Measurements from ENCODE around the gene PNLIP.

PNLIP gene

DNA sequence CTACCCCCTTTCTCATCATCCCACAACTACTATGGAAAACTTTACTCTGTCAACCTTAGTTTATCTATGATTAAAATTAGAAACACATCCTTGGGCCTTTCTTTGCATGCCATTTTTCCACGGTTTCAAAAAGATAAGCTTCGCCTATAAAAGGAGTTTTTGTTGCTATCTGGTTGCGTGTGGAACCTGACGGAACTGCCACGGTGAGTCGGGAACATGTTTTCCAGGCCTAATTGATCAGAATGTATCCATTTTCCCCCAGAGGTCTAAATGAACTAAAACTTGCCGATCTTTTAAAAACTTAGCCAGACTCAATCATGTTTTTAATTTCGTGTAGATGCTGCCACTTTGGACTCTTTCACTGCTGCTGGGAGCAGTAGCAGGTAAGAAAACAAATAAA lies at the start of gene PNLIP:
TSS of gene PNLIP (plus strand) at position 176 of the 400 bp plus-strand sequence. CDS start at position 338, 162 bp downstream.
- no peak for DNase-seq

DNA sequence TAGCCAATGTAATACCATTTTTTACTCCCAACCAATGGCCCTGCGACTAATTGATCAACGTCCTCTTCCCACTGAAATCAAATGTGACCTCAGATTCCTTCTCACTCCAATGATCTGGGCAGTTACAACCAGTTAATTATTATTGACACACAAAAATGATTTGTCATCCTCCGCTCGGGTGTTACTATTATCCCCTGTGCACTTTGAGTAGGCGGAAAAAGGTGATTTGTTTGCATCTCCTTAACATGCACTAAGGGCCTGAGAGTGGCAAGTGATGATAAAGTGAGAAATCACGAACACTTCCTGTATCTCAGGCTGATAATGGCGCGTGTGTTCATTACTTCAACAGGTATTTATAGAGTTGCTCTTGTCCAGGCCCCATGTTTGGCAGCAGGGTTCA lies 40.9 kb upstream of the PNLIP start:
- no peak for DNase-seq

DNA sequence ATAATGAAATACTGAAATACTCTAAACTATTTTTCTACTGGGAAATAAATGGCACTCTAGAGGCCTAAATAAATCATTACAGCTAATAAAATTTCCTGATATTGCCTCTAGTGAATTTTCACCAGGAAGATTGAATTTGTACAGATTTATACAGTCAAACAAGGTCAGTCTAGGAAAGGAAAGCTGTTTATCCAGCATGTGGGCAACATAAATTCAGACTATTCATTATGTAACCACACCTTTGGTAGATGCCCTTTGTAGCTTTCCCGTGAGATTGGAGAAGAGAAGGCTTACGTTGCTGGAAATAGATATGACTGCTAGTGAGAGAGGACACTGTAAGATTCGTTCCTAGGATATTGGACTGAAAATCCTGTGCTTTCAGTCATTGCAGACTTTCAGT lies 35.2 kb upstream of the PNLIP start:
- no peak for DNase-seq

DNA sequence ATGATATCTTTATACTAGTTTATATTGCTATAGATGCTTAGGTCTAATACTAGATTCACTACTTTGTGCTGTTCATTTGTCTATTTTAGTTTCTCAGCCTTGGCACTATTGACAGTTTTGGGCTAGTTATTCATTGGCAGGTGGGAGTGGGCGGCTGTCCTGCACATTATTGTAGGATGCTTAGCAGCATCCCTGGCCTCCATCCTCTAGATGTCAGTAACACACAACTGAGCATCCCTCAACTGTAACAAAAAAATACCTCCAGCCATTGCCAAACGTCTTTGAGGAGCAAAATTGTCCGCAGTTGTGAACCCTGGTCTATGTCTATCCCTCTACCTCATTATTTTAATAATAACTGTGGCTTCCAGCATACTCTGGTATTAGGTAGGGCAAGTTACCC lies 34.4 kb upstream of the PNLIP start:
- DNase-seq: no peak

DNA sequence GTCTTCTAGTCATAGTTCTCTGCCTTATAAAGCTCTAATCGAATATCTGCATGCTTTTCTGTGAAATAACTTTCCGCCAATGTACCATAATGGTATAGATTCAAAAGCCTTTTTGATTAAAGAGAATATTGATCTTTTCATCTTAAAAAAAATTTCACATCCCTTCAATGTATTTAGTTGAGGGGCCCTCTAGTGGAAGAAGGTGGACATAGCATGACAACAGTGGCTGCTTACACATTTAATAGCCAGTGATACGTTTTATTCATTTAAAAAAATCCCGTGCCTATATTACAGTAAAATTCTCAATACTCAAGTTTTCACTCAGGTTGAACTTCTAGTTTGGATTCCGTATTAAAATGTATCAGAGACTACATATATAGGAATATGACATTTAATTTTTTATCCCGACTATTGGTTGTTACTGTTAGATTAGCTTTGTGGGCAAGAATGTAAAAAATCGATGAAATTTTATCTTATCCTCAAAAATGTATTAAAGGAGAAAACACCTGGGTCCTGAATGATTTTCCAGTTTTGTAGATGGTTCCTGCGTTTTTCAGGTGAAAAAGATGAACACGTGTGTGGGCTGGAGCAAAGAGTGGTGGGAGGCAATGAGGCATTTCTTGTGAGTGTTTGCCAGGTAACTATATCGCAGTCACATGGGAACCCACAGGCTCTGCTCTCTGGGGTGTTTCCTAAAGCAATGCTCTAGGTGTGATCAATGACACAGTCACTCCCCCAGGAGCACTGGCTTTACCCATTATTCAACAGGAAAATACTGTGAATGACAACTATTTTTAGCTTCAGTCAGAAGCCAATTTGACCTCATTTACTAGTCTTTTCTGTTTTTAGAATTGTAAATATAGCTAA lies 24.1 kb upstream of the PNLIP start:
- no peak for DNase-seq

DNA sequence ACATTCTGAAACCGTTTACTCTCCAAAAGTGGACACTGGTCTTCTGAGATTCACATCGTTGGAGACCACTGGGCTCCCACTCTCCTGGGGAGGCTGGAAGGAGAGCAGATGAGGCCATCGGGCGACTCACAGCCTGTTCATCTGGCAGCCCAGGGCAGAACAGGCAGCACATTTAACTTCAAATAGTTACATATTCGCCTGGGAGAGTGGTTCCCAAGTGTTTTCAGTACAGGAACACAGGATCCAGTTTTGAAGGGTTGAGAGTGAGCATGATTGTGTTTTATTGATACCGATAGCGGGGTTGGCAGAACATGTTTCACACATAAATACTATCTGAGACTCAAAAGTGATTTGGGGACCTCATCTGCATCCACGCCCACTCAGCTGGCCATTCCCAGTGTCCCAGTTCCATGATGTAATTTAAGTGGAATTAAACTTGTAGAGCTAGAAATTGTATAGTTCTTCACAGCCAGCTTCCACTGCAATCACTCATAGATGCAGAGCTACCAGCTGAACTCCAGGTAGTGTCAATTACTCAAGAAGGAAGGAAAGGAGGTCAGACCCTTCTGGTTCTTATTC lies 22.8 kb upstream of the PNLIP start:
- DNase-seq: no peak

DNA sequence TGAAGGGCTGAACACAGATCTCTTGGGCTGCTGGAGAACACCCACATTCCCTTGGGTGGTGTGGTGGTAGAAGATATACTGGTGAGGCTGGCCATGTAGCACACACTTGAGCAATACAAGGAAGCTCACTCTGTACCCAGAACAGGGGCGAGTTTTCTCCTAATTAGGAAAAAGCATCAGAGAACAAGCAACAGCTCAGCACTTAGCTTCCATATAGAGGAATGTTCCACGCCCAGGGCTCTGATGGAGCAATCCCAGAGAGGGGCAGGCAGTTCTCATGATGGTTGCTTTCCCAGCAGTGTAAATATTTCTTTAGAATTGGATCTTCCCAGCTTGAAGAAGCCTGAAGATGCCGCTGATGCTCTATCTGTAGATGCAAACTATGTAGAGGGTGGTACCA lies 21.0 kb upstream of the PNLIP start:
- DNase-seq: no peak

DNA sequence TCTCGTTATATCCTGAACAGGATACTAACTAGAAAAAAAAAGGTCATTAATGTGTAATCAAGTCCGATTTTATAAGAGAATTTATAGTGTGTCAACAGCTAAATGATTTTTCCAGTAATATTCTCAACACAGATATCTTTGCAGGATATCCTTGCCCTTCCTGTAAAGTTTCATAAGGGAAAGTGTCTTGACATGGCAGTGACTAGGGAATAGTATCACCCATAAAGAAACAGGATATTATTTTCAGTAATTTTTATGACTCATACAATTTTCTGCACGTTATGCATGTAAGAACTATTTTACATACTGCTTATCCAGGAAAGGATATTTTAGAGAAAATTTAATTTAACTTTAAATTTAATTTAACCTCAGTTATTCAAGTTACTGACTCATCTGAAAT lies 19.5 kb upstream of the PNLIP start:
- no peak for DNase-seq

DNA sequence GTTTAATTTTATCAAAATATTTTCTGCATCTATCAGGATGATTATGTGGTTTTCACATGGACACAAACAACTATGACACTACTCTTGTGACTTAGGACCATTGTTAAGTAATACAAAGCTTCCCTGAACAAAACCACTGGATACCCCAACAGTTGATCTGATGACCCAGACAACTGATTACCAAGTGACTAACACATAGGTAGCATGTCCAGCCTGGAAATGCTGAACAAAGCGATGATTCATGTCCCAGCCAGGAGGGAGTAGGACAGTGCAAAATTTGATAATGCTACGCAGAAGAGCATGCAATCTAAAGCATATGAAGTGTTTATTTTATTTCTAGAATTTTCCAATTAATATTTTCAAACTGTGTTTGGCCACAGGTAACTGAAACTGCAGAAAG lies 8.9 kb upstream of the PNLIP start:
- DNase-seq: no peak

DNA sequence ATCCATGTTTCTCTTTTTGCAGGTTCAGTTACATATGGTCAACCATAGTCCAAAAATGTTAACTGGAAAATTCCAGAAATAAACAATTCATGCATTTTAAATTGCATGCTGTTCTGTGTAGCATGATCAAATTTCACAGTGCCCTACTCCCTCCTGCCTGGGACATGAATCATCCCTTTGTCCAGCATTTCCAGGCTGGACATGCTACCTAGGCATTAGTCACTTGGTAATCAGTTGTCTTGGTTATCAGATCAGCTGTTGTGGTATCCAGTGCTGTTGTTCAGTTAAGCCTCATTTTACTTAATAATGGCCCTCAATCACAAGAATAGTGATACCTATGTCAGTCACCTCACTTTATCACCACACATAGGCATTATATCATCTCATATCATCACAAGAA lies 7.3 kb upstream of the PNLIP start:
- DNase-seq: no peak

DNA sequence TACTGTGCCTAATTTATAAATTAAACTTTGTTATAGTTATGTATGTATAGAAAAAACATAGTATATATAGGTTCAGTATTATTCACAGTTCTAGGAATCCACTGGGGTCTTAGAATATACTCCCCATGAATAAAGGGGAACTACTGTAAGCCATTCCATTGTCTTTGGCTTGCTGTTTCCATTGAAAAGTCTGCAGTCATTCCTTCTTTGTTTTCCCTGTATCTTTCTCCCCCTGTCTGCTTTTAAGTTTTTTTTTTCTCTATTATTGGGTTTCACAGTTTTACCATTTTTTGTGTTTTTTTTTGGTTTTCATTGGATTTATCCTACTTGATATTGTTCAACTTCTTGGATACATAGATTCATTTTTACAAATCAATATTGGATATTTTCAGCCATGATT lies 6.7 kb upstream of the PNLIP start:
- DNase-seq: no peak

DNA sequence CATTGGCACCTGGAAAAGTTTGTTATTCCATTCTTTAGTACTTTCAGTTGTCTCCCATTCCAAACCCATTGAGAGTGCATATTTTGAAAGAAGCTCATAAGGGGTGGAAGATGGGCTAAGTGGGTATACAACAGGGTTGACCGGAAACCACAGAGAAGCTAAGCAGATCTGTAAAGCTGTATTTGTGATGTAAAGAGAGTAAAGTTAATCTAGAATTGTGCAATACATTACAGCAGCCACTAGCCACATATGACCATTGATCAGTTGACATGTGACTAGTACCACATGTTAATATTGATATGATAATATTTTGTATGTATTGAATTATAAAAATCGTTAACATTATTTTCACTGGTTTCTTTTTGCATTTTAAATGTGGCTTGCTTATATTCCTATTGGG lies 4.9 kb upstream of the PNLIP start:
- no peak for DNase-seq

DNA sequence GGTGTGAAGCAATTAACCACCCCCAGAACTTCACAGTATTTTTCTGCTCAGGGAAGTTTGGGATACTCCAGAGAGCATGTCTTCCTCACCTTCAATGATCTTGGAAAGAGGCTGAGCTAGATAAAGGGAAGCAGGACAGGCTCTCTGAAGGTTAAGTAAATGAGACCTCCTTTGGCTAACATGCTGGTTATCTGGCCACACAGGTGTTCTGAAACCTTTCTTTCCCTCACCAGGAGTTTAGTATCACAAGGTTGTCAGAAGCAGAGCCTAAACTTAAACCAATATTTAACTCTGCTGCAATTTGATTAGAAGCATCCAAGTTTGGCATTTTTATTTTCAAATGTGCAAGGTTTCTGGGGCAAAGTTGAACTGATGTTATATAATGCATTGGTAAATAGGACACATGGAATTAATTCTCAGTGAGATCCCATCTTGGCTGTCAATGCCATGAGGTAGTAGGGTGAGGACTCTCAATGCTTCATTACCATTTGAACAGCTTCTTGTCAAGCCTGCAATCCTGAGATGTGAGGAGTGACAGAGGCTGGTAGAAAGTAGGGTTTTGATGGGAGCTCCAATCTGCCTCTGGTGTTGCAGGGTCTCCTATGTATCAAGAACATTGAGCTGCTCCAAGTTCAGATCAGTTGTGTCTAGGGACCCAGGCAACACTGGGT lies 3.6 kb upstream of the PNLIP start:
- no peak for DNase-seq

DNA sequence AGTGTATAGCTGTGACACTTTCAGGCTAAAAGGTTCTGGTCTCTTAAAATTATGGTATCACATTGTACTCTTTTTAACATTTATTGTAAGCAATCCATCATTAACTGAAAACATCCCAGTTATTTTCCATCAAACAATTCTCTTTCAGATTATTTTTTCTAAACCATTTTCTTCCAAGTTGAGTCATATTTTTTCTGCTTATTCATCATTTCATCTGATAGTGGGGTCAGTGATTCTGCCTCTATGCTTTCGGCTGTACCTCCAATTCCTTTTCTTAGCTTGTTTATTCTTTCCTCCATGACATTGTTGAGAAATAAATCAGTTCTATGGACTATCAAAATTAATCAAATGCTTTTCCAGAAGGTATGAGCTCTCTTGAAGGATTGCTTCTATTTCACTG lies 609 bp upstream of the PNLIP start:
- no peak for DNase-seq

DNA sequence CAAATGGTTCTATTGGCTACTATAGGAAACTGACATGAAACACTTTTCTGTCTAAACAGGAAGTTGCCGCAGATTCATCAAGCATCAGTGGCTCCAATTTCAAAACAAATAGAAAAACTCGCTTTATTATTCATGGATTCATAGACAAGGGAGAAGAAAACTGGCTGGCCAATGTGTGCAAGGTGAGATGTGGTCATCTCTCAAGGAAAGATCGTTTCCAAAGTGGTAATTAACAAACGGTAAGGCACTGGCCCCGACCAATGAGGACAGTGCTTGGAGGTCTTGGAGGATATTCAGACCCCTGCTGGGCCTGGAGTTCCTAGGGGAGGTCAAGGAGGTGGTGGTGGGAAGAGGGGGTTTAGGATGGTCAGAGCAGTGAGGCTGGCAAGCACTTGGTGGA lies 2.6 kb downstream of the PNLIP start:
- no peak for DNase-seq

DNA sequence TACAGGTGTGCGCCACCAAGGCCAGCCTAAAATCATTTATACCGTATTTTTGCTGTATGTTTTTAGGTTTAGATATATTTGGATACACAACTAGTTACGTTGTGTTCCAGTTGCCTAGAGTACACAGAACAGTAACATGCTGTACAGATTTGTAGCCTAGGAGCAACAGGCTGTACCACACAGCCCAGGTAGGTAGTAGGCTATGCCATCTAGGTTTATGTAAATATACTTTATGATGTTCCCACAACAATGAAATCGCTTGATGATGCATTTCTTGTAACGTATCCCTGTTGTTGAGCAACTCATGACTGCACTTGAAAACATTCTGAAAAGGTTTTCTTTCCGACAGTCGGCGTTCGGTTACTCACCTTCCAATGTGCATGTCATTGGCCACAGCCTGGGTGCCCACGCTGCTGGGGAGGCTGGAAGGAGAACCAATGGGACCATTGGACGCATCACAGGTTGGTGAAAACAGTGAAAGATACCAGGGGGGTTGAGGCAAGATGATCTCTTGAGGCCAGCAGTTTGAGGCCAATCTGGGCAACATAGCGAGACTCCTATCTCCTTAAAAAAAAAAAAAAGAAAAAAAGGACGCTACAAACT lies 7.7 kb downstream of the PNLIP start:
- no peak for DNase-seq

DNA sequence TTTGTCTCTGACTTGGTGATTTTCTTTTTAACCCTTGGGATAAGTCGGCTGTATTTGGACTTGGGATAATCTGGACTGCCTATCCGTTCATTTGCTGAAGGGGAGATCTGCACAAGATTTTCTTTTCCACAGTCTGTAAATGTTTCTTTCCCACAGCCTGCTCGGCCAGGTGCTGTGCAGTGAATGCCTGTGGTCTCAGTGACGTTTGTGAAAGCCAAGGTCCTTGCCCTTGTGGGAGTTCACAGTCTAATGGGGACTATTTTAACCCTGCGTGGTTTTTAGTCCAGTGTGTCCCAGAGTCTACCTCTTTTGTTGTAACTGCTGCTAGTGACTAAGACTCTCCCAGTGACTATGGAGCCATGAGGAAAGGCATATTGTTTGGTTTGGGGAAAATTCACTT lies 8.9 kb downstream of the PNLIP start:
- DNase-seq: no peak

DNA sequence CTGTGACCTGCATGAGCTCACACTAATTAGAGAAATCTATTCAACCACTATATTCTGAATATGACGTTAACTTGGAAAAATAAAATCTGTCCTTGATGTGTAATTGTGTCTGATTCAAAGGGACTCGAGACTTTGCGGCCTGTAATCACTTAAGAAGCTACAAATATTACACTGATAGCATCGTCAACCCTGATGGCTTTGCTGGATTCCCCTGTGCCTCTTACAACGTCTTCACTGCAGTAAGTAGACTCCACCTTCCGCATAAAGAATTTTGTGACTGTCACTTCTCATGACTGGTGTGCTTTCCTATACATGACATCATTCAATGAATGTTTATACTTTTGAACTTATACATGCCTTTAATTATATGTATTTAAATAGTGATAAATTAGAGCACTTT lies 10.1 kb downstream of the PNLIP start:
- DNase-seq: no peak

DNA sequence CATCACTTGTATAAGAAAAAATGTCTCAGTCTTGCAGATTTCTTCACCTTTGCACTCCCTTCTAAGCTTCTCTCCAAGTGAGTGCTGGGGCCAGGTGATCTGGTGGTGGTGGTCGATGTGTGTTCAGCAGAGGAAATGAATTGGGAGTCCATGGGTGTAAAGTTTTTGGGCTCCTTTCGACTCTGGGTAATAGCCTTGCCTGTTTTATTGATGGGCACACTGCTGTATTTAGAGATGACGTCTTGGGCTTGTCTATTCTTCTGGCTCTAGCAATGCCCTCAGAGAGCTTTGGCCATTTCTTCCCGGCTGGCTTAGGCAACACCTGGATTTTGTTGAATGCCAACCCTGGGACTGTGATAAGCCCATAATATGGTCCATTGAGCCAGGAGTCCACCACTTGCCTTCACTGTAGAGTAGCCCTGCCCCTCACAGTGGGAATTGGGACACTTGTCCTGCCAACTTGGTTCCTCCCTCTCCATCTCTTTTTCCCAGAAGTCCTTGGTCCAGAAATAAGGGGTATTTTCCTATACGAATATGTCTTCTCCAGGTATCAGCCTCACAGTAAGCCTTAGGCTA lies 11.7 kb downstream of the PNLIP start:
- no peak for DNase-seq

DNA sequence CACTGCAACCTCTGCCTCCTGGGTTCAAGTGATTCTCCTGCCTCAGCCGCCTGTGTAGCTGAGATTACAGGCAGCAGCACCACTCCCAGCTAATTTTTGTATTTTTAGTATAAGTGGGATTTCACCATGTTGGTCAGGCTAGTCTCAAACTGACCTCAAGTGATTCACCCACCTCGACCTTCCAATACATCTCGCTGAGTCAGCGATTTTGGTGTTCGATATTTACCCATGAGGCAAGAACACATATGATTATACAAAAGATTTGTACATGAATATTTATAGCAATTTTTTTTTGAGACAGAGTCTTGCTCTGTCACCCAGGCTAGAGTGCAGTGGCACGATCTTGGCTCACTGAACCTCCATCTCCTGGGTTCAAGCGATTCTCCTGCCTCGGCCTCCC lies 19.8 kb downstream of the PNLIP start:
- no peak for DNase-seq

DNA sequence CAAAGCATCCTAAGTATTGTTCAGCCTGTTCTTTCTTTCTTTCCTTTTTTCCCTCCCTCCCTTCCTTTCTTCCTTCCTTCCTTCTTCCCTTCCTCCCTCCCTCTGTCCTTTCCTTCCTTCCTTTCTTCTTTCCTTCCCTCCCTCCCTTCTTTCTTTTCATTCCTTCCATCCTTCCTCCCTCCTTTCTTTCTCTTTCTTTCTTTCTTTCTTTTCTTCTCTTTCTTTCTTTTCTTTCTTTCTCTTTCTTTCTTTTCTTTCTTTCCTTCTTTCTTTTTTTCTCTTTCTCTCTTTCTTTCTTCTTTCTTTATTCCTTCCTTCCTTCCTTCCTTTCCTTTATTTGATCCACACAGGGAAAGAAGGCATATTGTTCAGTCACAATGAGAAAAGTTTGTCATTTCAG lies 21.2 kb downstream of the PNLIP start:
- no peak for DNase-seq

DNA sequence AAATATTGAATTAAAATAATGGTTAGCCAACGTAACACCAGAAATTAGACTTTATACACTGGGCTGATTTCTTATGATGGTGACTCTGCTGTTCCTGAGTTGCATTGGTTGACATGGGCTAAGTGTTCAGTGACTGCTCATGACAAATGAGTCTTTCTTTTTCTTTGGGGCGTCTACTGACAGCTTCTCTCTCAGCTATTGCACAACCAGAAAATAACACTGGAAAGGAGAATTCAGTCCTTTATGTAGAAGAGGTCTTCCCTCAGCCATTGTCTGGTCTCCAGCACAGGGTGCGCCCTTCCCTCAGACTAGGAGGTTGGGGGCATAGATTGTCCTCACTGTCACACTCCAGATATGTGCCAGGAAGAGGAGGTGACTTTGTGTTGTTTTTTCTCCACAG lies 21.6 kb downstream of the PNLIP start:
- DNase-seq: no peak

DNA sequence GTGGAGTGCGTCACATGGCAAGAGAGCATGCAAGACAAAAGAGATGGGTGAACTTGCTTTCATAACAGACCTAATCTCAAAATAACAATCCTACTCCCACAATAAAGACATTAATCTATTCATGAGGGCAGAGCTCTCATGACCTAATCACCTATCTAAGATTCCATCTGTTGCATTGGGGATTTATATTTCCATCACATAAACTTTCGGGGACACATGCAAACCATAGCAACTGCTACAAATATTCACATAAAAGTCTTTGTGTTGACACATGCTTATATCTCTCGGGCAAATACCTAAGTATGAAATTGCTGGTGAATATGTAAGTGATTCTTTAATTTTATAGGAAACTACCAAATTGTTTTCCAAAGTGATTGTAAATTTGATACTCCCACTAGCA lies 29.1 kb downstream of the PNLIP start:
- DNase-seq: no peak

All from GF-D8 (cell line).